ENCODE measurements around the gene KIF22. TPM values are rescaled to one million over a fixed set of nuclear protein-coding genes. Genes with fewer than 3 reads are reported as not detected.
A peak's percentile ranks its signal among the peaks of the same experiment; 100 is the strongest.

Gene KIF22
- total RNA-seq, 1 donor = 8.3 TPM

- peaks cover 19% of the 10 kb centered on the region for H4K20me1 ChIP-seq (ENCODE audit: insufficient read depth, low read length)
- H3K27me3 ChIP-seq (ENCODE audit: insufficient read depth, low read length) = no peaks in the 10 kb centered on the region
- H3K27ac ChIP-seq (ENCODE audit: low read depth, low read length) = peak overlapping the region; percentile 70
- DNase-seq (ENCODE audit: insufficient read length, low spot score, missing footprints) = peak; percentile 98
- peaks cover 19% of the 10 kb centered on the region for H3K79me2 ChIP-seq (ENCODE audit: insufficient read depth, low read length)
- peak overlapping the region; percentile 71 for H3K4me3 ChIP-seq (ENCODE audit: insufficient read depth, low read length)
- peak; percentile 68 for TF ChIP-seq CTCF (IDR thresholded peaks at IDR 0.05; ENCODE audit: extremely low read depth, low read depth, low read length)
- H3K4me2 ChIP-seq (ENCODE audit: insufficient read depth, low read length) = peak overlapping the region; percentile 84
- H2AFZ ChIP-seq (ENCODE audit: low read length) = peak overlapping the region; percentile 40
- H3K4me1 ChIP-seq (ENCODE audit: insufficient read depth, low read length) = peaks cover 49% of the 10 kb centered on the region
- no peaks in the 10 kb centered on the region for H3K9me3 ChIP-seq (ENCODE audit: low read depth, low read length)
- peaks cover 28% of the 10 kb centered on the region for H3K36me3 ChIP-seq (ENCODE audit: insufficient read depth, low read length)
Measured at GRCh38 chr16:29807426-29808218, 17.1 kb downstream of the KIF22 start.

- Histone ChIP-seq H3K4me2 (ENCODE audit: insufficient read depth, low read length) (peak overlapping the region; percentile 84), H4K20me1 (ENCODE audit: insufficient read depth, low read length) (peaks cover 19% of the 10 kb centered on the region), H3K4me1 (ENCODE audit: insufficient read depth, low read length) (peaks cover 52% of the 10 kb centered on the region), H3K27me3 (ENCODE audit: insufficient read depth, low read length) (no peaks in the 10 kb centered on the region), H3K79me2 (ENCODE audit: insufficient read depth, low read length) (peaks cover 19% of the 10 kb centered on the region), H2AFZ (ENCODE audit: low read length) (peak overlapping the region; percentile 40), H3K4me3 (ENCODE audit: insufficient read depth, low read length) (peak overlapping the region; percentile 71), H3K36me3 (ENCODE audit: insufficient read depth, low read length) (peaks cover 22% of the 10 kb centered on the region), H3K27ac (ENCODE audit: low read depth, low read length) (peak overlapping the region; percentile 70), H3K9me3 (ENCODE audit: low read depth, low read length) (no peaks in the 10 kb centered on the region)
- peak; percentile 59 for DNase-seq (ENCODE audit: insufficient read length, low spot score, missing footprints)
- TF ChIP-seq CTCF (IDR thresholded peaks at IDR 0.05; ENCODE audit: extremely low read depth, low read depth, low read length) = no peak
Measured at GRCh38 chr16:29808219-29808900, 17.8 kb downstream of the KIF22 start.

DNA sequence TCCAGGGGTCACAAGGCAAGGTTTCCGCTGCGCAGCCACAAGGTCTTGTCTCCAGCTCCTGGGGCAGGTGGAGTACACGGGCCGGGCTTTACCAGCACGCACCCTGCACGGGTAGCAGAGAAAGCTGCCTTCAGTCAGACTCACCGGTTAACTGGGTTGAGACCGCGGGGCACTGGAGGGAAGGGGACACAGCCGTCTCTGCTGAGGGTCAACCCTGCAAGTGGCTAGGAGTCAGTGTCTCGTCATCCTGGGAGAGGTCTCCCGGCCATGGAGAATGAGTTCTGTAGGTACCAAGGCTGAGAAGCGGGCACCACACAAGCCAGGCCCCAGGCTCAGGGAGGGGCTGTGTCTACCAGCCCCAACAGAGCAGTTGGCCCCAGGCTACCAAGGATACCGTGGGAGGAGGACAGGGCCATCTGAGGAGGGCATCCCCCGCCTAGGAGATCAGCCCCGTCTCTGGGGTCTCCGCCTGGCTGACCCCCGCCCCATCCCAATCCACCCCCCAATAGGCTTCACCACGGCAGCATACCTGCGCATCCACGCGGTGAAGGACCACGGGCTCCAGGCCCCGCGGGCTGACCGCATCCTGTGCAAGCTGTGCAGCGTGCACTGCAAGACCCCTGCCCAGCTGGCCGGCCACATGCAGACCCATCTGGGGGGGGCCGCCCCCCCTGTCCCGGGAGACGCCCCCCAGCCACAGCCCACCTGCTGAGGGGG, 18.6 kb downstream of the KIF22 start:
- H3K27ac ChIP-seq (ENCODE audit: low read depth, low read length) = peak overlapping the region; percentile 70

More for the DNA sequence above, 18.6 kb downstream of the KIF22 start:
- H2AFZ ChIP-seq (ENCODE audit: low read length) = no peak overlapping the region
- peak overlapping the region; percentile 84 for H3K4me2 ChIP-seq (ENCODE audit: insufficient read depth, low read length)
- peak; percentile 82 for DNase-seq (ENCODE audit: insufficient read length, low spot score, missing footprints)
- H3K79me2 ChIP-seq (ENCODE audit: insufficient read depth, low read length) = peaks cover 19% of the 10 kb centered on the region
- H3K4me3 ChIP-seq (ENCODE audit: insufficient read depth, low read length) = peak overlapping the region; percentile 71
- H3K4me1 ChIP-seq (ENCODE audit: insufficient read depth, low read length) = peaks cover 50% of the 10 kb centered on the region
- peaks cover 18% of the 10 kb centered on the region for H3K36me3 ChIP-seq (ENCODE audit: insufficient read depth, low read length)
- no peak for TF ChIP-seq CTCF (IDR thresholded peaks at IDR 0.05; ENCODE audit: extremely low read depth, low read depth, low read length)
- H3K9me3 ChIP-seq (ENCODE audit: low read depth, low read length) = no peaks in the 10 kb centered on the region
- no peaks in the 10 kb centered on the region for H3K27me3 ChIP-seq (ENCODE audit: insufficient read depth, low read length)
- peaks cover 19% of the 10 kb centered on the region for H4K20me1 ChIP-seq (ENCODE audit: insufficient read depth, low read length)
